Cortex of kidney (tissue), 1 donor: ENCODE measurements around the gene GBGT1.

Experiments
- DNase-seq: peaks from one replicate; lab custom pipeline; 2025; lab: John Stamatoyannopoulos, UW

The GBGT1 gene

DNA sequence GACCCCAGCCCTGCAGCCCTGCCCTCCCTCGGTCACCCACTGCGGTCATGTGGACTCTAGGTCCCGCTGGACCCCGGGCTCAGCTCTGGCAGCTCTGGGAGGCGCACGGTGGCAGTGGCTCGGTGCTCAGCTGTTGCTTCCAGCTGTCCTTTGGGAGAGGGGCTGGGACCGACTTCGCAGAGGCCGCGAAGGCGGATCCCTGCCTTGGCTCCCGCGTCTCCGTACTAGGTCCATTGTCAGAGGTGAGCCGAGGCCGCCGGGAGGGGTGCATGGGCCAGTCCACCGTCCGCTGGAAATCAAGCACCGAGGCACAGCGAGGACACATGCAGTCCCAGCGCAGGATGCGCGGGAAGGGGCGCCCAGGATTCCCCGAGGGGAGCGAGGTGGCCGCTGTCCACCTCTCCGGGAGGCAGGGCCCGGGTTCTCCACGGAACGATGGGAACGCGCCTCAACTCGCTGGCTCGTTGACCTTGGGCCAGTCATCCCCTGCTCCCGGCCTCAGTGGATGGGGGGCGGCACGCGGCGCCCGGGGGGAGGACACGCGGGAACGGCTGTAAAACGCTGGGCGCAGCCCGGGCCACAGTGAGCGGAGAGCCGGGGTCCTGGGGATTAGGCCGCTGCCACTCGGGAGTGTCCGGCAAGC, 732 bp downstream of the GBGT1 start:
- DNase-seq = no peak

DNA sequence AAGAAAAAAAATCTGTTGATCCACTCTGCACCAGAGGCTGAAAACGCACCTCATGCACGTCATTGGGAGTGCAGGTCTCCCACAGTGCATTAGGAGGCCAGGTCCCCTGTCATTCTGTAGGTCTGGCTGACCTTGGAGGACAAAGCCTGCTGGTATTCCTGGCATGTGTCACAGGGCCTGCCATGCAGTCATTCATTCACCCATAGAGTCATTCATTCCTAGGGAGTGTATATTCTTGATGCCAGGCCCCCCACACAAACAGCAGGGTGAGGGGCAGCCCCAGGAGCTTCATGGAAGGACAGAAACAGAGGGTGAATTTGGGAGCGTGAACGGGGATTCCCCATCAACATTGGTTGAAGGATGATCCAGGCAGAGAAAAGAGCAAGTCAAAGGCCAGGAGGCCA, 2.2 kb downstream of the GBGT1 start:
- no peak for DNase-seq

DNA sequence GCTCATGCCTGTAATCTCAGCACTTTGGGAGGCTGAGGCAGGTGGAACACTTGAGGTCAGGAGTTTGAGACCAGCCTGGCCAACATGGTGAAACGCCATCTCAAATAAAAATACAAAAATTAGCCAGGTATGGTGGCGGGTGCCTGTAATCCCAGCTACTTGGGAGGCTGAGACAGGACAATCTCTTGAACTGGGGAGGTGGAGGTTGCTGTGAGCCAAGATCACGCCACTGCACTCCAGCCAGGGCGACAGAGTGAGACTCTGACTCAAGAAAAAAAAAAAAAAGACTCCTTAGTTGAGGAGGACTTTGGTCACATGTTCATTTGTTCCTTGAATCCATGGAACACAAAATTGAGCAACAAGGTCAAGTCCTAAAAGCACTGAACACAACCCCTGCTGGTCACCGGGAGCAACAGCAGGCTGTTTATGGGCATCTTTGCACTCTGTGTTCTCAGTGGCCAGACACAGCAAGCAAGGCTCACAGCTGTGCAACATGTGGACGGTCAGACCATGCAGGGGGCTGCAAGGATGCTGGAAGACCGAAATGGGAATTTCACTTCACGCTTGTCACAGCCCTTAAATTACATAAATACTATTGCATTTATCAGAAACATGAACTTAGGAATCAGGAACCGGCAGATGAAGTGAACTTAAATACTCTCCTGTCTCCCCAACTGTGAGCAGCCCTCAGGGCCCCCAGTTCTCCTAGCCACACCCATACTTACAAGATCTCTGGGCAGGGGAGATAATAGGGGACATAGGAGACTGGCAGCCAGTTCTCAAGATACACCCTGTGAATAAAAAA, 2.8 kb downstream of the GBGT1 start:
- no peak for DNase-seq

DNA sequence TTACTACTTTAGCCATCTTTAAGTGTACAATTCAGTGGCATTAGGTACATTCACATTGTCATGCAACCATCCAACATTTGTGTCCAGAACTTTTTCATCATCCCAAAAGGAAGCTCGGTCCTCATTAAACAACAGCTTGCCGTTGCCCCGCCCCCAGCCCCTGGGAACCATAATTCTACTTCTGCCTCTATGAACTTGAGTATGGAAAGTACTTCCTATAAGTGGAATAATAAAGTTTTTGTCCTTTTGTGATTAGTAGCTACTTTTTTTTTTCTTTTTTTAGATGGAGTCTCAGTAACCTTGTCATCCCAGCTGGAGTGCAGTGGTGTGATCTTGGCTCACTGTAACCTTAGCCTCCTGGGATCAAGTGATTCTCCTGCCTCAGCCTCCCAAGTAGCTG, 5.0 kb downstream of the GBGT1 start:
- DNase-seq = no peak

DNA sequence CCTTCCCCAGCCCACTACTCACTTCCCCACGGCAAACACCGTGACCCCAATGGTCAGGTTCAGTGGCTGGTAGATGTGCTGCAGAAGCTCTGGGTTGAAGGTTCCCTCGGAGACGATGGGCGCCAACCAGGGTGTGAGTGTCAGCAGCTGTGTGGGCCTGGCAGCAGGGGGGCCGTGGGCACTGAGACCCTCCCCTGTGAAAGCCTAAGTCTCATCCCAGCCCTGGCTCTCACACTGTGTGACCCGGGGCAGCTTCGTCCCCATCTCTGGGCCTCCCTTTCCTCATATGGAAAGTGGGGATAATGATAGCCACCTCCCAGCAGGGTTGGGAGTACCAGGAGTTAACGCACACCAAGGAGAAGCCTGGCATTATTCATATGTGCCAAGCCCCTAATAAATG, 8.6 kb downstream of the GBGT1 start:
- DNase-seq = no peak

GRCh38 chr9:133154097-133154989, 9.4 kb downstream of the GBGT1 start:
- DNase-seq = no peak

DNA sequence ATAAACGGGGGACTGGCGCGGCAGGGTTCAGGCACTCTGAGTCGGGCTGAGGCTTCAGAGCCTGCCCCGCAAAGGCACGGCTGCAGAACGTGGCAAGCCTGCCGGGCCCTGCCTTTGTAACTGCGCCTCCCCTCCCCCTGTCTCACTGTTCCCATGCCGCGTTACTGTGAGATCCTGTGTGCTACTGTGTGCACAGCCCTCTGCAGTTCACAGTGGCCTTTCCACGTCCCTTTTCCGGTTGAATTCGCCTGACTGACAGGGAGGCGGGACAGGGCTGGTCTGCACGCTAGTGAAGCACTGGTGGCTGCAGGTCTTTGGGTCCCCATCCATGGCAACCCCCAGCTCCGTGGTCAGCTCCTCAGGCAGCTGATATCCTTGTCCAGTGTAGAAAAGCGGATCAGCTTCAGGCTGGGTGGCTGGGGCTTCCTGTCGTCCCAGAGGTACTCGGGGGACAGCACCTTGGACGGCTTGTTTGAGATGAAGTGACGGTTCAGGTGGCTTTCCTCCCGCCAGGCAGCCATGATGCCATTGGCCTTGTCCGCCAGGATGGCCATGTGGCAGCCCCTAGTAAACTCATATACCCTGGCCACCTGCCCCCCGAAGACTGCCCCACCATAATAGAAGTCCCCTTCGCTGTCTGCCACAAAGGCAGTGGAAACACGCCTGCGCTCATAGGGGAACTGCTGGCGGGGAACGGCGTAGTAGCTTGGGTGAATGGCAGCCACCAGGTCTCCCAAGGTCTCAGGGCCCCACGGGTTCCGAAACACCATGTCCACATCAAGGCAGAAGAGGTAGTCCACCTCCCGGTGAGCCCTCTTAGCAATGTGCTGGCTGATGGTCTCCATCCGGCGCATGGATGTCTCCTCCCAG, 10.3 kb downstream of the GBGT1 start:
- no peak for DNase-seq

DNA sequence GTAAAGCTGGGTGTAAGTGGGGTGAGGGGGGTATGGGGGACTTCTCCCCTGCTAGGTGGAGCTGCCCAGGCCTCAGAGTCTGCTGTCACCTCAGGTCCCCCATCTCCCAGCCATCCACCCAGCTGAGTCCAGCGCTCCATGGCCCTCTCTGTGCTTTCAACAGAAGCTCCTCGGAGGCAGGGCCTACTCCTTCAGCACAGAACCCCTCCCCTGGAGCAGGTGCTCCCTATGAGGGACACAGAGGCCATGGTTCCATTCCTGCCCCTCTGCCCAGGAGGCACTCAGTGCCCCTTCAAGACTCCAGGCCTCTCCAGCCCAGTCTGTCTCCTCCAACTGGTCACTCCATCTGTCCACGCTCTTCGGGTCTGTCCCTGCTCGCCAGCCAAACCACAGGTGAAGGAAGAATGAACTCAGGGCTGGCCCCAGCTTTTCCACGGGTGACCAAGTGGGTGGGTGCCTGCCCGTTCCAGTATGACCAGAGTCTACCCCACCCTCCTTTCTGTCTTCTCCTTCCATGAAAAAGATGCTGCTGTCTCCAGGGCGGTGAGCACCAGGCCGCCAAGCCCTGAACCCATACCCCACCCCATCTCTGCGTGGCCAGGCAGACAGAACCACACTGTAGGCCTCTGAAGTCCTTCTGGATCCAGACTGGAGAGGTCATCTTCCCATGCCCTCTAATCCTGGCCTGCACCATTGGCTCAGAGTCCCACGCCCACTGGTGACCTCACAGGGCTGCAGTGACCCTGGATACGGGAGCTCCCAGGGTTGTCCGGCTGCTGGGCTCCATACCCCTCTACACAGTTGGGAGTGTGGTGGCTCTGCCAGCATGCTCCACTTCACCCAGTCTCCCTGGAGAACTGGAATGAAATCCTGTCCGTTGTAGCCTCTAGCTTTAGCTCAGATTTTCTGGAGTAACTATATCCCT, 11.9 kb downstream of the GBGT1 start:
- DNase-seq = no peak

DNA sequence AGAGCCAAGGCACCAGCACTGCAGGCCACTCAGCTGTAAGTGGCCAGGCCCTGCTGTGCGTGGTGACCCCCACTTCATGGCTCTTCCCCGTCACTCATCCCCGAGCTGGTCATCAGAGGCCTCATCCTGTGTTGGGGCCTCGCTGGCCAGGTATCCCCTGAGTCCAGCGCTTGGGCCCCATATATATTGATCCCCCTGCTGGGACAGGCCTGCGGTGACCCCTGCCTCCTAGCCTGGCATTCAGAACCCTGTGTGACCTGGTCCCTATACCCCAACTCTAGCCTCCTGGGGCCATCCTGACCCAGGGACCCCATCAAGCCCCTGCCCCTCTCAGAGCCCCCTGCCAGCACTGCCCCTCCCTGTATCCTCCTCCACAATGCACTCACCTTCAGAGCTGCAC, 12.7 kb downstream of the GBGT1 start:
- DNase-seq = no peak

DNA sequence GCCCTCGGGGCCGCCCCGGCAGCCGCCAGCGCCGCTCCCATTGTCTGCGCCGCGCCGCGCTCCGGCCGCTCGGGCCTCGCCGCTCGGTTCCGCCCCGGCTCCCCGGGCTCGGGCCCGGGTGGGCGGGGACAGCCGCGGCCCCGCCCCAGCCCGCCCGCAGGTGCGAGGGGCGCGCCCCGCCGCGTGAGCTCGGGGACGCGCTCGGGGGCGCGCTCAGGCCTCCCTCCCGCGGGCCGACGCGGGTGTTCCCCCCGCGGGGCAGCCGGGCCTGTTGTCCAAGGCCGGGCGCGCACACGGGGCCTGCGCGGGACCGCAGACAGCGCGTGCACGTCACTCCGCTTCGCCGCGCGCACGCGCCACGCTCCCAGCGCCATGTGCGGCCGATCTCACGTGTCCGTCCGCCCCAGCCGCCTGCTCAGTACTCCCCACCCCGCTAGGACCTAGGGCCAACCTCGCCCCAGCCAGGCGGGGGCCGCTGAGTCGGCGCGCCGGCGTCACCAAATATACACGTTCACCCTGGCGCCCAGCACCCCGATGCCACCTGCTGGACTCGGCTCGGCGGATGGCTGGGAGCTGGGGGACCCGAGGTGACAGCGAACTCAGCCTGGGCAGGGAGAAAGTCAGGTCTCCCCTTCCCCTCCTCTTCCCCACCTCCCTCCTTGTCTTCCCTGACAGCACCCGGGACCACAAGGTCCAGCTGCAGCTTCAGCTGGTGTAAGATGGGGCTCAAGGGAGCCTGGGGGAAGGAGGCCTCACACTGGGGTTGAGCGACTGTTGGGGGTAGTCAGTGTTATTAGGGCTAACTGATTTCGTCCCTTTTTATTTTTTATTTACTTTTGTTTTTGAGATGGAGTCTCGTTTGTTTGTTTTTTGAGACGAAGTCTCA, 14.3 kb downstream of the GBGT1 start:
- DNase-seq = no peak

GRCh38 chr9:133148199-133149129, 15.2 kb downstream of the GBGT1 start:
- DNase-seq = no peak

GRCh38 chr9:133147412-133148198, 16.1 kb downstream of the GBGT1 start:
- DNase-seq = no peak

DNA sequence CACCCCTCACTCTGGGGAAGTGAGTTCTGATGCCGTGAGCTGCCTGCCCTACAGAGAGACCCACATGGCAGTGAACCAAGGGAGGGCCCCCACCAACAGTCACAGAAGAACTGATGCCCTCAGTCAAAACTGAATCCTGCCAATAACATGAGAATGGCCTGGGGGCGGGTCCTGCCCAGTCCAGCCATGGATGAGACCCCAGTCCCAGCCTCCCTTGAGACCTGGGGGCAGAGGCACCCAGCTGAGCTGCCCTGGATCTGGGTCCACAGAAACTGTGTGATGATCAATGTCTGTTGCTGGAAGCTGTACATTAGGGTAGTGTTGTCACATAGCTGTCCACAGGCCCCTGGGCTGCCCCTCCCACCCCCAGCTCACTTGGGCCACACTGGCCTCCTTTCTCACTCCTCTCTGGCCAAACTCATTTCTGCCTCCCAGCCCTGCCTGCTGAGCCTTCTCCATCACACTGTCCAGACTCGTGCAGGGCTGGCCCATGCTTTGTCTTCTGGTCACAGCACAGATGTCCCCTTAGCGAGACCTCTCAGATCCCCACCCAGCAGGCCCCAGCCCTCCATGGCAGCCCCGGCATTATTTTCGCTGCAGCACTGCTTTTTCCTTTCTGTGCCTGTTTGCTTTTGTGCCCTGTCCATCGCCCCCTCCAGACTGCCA, 16.8 kb downstream of the GBGT1 start:
- no peak for DNase-seq

GRCh38 chr9:133144904-133145851, 18.5 kb downstream of the GBGT1 start:
- no peak for DNase-seq

DNA sequence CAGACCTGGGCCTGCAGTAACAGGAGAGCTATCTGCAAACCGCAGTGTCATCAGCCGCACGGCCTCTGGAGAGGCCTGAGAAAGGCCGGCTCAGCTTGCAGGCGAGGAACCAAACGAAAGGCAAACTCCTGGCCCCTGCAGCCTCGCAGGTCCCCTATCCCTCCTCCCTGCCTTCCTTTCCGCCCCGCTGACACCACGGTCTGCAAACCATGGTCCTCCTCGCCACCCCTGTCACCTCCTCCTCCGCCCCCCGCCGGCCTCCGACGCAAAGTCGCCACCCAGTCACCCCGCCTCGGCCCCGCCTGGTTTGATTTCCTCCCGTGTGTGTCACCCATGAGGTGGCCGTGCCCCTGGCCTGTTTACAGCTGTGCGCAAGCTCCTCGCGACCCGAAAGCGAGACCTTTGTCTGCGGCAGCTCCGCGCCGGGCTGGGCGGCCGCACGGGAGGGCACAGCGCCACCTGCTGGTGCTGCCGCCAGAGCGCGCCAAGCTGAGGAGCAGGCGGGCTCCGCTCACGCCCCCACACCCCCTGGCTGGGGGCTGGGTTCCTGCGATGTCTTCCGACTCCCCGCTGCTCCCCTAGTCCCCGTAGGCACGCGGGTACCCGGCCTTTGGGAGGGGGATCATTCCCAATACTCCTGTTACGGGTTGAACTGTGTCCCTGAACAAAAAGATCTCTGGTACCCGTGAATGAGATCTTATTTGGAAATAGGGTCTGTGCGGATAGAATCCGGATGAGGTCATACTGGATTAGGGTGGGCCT, 19.4 kb downstream of the GBGT1 start:
- DNase-seq = no peak
